ENCODE measurements around the gene VMAC. TPM values are rescaled to one million over a fixed set of nuclear protein-coding genes. Genes with fewer than 3 reads are reported as not detected.

VMAC gene
- total and polyA plus RNA-seq, 2 of the 13 experiments (the other 11 are each of a cell fraction or from before 2014, with no cell fraction given): 2.4 TPM

DNA sequence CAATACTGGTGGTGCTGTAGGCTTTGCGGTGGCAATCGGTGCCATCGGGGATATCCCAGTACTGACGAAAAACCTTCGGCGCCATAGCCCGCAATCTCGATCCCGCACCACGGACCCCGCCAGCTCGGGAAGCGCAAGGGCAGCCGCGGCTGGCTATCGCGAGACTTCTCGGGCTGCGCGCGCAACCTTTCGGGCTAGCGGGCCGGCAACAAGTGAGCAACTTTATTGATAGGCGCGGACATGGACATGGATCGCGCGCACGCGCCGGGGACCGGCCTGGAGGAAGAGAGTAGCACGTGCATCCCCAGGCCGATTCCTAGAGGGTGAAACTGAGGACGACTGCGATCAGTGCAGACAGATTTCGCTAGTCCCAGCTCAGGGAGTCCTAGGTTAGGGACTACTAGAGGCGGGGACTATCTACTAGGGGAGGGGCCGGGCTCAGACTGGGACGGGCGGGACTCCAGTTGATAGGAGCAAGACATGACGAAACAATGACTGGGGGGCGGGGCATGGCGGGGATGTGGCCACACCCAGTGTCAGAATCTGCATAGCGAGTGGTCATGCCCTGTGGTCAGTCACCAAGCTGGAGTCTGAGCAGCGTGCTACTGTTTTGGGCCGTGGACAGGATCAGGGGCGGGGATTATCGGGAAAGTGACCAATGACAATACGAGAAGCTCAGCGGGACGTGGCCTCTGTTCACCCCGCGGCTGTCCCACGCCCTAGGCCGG is 884 bp upstream of the VMAC start, which contains the start of gene NDUFA11 (continued):
- TF ChIP-seq, protein P1, sequence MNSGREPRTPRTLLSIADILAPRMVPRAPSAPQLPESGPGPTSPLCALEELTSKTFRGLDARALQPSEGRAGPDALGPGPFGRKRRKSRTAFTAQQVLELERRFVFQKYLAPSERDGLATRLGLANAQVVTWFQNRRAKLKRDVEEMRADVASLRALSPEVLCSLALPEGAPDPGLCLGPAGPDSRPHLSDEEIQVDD (CRISPR knock-in tag; IDR thresholded peaks at IDR 0.05; ENCODE audit: borderline replicate concordance): no peak
- TF ChIP-seq MYNN (CRISPR knock-in tag; IDR thresholded peaks at IDR 0.05; ENCODE audit: low read depth): no peak
- TF ChIP-seq, protein P2, sequence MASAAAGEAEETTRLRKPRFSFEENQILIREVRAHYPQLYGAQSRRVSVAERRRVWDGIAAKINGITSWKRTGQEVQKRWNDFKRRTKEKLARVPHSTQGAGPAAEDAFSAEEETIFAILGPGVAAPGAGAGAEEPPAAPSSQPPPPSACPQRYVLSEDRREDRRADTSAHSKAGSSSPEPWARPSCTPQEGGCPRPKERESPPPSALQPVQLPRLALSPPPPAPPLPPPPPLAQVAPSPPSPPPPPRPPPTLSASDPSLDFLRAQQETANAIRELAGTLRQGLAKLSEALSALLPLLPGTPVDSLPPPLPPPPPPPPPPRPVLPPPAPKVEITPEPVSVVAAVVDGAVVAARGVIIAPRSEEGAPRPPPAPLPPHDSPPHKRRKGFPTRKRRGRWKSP (CRISPR knock-in tag; IDR thresholded peaks at IDR 0.05): peak; percentile 97
- peak; percentile 78 for TF ChIP-seq FOXK2 (IDR thresholded peaks at IDR 0.05)
- no peak for TF ChIP-seq HNRNPH1 (optimal IDR thresholded peaks at IDR 0.05; ENCODE audit: low read depth, low read length)
- TF ChIP-seq, protein P3, sequence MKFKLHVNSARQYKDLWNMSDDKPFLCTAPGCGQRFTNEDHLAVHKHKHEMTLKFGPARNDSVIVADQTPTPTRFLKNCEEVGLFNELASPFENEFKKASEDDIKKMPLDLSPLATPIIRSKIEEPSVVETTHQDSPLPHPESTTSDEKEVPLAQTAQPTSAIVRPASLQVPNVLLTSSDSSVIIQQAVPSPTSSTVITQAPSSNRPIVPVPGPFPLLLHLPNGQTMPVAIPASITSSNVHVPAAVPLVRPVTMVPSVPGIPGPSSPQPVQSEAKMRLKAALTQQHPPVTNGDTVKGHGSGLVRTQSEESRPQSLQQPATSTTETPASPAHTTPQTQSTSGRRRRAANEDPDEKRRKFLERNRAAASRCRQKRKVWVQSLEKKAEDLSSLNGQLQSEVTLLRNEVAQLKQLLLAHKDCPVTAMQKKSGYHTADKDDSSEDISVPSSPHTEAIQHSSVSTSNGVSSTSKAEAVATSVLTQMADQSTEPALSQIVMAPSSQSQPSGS (CRISPR knock-in tag; IDR thresholded peaks at IDR 0.05): 0 out of 2 replicates have a peak, but pooled peaks have one; percentile 40
- TF ChIP-seq, protein P4, sequence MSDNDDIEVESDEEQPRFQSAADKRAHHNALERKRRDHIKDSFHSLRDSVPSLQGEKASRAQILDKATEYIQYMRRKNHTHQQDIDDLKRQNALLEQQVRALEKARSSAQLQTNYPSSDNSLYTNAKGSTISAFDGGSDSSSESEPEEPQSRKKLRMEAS (IDR thresholded peaks at IDR 0.05): peak; percentile 96
- TF ChIP-seq ZSCAN31 (CRISPR knock-in tag; IDR thresholded peaks at IDR 0.05; ENCODE audit: low read depth): peak; percentile 74
- TF ChIP-seq ZNF382 (CRISPR knock-in tag; IDR thresholded peaks at IDR 0.05; ENCODE audit: borderline replicate concordance): no peak
- peak; percentile 89 for TF ChIP-seq SAP130 (CRISPR knock-in tag; IDR thresholded peaks at IDR 0.05; ENCODE audit: low read depth)
- TF ChIP-seq, protein P5, sequence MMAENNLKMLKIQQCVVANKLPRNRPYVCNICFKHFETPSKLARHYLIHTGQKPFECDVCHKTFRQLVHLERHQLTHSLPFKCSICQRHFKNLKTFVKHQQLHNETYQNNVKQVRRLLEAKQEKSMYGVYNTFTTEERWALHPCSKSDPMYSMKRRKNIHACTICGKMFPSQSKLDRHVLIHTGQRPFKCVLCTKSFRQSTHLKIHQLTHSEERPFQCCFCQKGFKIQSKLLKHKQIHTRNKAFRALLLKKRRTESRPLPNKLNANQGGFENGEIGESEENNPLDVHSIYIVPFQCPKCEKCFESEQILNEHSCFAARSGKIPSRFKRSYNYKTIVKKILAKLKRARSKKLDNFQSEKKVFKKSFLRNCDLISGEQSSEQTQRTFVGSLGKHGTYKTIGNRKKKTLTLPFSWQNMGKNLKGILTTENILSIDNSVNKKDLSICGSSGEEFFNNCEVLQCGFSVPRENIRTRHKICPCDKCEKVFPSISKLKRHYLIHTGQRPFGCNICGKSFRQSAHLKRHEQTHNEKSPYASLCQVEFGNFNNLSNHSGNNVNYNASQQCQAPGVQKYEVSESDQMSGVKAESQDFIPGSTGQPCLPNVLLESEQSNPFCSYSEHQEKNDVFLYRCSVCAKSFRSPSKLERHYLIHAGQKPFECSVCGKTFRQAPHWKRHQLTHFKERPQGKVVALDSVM (CRISPR knock-in tag; IDR thresholded peaks at IDR 0.05): peak; percentile 44; the same call in 1 of the 2 replicates
- TF ChIP-seq GABPA (IDR thresholded peaks at IDR 0.05; ENCODE audit: low read depth, low read length): no peak
- peak; percentile 57; the same call in 1 of the 2 replicates for TF ChIP-seq GABPA (CRISPR knock-in tag; IDR thresholded peaks at IDR 0.05; ENCODE audit: low read depth)
- 0 out of 2 replicates have a peak, but pooled peaks have one; percentile 45 for TF ChIP-seq AKAP8 (CRISPR knock-in tag; IDR thresholded peaks at IDR 0.05)
- TF ChIP-seq, protein P6, sequence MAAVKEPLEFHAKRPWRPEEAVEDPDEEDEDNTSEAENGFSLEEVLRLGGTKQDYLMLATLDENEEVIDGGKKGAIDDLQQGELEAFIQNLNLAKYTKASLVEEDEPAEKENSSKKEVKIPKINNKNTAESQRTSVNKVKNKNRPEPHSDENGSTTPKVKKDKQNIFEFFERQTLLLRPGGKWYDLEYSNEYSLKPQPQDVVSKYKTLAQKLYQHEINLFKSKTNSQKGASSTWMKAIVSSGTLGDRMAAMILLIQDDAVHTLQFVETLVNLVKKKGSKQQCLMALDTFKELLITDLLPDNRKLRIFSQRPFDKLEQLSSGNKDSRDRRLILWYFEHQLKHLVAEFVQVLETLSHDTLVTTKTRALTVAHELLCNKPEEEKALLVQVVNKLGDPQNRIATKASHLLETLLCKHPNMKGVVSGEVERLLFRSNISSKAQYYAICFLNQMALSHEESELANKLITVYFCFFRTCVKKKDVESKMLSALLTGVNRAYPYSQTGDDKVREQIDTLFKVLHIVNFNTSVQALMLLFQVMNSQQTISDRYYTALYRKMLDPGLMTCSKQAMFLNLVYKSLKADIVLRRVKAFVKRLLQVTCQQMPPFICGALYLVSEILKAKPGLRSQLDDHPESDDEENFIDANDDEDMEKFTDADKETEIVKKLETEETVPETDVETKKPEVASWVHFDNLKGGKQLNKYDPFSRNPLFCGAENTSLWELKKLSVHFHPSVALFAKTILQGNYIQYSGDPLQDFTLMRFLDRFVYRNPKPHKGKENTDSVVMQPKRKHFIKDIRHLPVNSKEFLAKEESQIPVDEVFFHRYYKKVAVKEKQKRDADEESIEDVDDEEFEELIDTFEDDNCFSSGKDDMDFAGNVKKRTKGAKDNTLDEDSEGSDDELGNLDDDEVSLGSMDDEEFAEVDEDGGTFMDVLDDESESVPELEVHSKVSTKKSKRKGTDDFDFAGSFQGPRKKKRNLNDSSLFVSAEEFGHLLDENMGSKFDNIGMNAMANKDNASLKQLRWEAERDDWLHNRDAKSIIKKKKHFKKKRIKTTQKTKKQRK (IDR thresholded peaks at IDR 0.05; ENCODE audit: low read length): no peak
- TF ChIP-seq ZNF768 (CRISPR knock-in tag; IDR thresholded peaks at IDR 0.05): peak; percentile 59; the same call in 1 of the 2 replicates
- peak; percentile 75 for TF ChIP-seq HDAC2 (CRISPR knock-in tag; IDR thresholded peaks at IDR 0.05)
- no peak for TF ChIP-seq ZNF737 (CRISPR knock-in tag; IDR thresholded peaks at IDR 0.05; ENCODE audit: borderline replicate concordance)
- 0 out of 2 replicates have a peak, but pooled peaks have one; percentile 38 for TF ChIP-seq RARA (CRISPR knock-in tag; IDR thresholded peaks at IDR 0.05)
- TF ChIP-seq ZNF20 (CRISPR knock-in tag; IDR thresholded peaks at IDR 0.05): 0 out of 2 replicates have a peak, but pooled peaks have one; percentile 67
- TF ChIP-seq PHF21A (CRISPR knock-in tag; IDR thresholded peaks at IDR 0.05): peak; percentile 99
- TF ChIP-seq ZNF446 (CRISPR knock-in tag; IDR thresholded peaks at IDR 0.05): peak; percentile 83; the same call in 1 of the 2 replicates
